HUDEP-2 (cell line): ENCODE results near the gene BICD1.
"Not testable (repeated sequence)": the region's sequence is repeated elsewhere in the genome, so short reads cannot be mapped to it uniquely, and the experiment has no call there.

Experiments
- DNase-seq, 76 experiments: peaks; one replicate each; lab custom pipeline; 2025; ENCODE audit not compliant: unreplicated experiment in 76 of 76; lab: John Stamatoyannopoulos, UW

The BICD1 gene

DNA sequence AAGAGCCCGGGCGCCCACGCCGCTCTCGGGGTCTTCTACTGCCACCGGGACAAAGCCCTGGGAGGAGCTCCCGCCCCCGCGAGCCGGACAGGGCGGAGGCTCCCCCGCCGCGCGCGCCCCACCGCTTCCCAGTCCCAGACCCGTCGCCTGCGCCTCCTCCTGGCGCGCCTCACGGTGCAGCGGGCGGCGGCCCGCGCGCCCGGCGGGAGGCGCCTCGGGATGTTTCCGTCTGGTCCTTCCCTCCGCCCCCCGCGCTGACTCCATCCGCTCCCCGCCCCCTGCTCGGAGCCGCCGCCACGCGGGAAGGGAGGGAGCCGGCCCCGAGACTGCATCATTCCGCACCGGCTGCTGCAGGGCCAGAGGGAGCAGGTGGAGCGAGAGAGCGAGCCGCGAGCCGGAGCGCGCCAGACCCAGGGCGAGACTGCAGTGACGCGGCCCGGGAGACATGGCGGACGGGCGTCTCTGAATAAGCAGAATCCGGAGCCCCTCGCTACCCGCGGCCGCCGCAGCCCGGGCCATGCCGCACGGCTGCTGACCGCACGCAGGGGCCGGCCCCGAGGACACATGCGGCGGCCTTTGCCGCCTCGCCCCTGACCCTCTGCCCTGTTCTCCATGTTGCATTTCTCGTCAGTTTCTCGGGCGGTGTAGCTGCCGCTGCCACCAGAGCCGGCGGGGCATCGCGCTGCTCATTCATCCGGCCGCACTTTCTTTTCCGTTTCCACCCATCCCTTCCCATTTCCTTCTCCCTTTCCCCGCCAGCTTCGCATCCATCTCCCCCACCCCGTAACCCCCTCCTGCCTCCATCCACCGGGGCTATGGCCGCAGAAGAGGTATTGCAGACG, at the start of gene BICD1:
TSS of gene BICD1 (plus strand) at position 331 of the 842 bp plus-strand sequence. CDS start at position 816, 485 bp downstream.
- peak in 68 of 76 experiments; percentile 9 to 76 (median 56) for DNase-seq

GRCh38 chr12:32061033-32061432, 45.6 kb upstream of the BICD1 start:
- no peak for DNase-seq

- no peak for DNase-seq
Measured at GRCh38 chr12:32062881-32063280, 43.8 kb upstream of the BICD1 start.

- no peak for DNase-seq
Measured at GRCh38 chr12:32063796-32064195, 42.9 kb upstream of the BICD1 start.

DNA sequence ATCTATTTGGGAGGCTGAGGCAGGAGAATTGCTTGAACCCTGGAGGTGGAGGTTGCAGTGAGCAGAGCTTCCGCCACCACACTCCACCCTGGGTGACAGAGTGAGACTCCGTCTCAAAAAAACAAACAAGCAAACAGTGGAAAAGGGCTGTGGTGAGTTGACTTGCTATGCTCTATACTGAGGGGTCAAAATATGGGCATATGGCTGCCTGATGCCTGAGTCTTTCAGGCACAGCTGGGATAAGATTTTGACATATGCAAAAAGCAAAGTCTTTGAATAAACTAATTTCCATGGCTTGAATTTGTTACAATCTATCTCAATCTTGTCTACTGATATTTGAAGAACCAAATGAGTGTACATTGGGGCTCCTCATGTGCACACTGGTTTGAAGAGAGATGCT, 40.4 kb upstream of the BICD1 start:
- no peak for DNase-seq

DNA sequence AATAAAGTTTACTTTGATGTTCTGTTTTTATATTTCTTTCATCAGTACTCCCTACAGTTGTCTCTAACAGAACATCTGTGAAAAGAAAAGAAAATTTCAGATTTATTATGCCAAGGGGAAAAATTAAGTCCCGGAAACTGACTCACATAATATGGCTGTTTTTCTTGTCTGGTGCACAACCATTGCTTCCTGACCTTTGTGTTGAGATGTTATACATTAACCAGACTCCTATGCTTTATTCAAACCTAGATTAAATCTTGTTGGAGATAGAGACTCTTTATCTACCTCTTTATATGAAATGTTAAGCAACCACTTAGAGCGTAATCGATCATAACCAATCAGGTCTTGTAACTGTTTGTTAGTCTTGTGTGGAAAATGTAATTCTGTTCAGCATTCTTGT, 37.6 kb upstream of the BICD1 start:
- DNase-seq, result no peak

- no peak for DNase-seq
Measured at GRCh38 chr12:32069731-32070130, 36.9 kb upstream of the BICD1 start.

GRCh38 chr12:32070370-32070769, 36.3 kb upstream of the BICD1 start:
- no peak for DNase-seq

DNA sequence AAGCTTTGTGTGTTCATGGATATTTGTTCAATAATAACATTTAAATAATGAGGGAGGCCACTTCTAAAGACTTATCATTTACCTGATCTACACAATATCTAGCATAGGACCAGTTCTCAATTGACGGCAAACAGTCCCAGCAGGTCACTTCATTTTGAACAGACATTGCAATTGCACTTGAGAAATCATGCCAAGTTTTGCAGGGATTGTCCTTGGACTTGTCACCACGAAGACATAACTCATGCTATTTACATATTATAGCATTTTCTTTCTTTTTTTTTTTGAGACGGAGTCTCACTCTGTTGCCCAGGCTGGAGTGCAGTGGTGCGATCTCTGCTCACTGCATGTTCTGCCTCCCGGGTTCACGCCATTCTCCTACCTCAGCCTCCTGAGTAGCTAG, 34.5 kb upstream of the BICD1 start:
- no peak for DNase-seq

DNA sequence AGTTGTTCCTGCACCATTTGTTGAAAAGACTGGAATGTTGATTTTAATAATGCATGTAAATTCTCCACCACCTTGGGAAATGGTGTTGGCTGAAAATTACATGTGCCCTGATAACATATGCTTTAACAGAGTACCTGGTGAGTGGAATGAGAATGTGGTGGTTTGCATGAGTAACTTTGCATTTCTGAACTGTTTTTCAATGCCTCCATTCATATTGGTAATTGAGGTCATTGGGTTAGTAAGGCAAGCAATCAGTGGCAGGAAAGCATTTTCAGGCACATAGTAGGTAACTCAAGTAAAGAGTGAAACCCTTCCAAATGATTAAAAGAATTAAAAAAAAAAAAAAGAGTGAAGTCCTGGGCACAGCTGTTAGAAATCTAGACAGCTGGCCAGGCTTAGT, 32.2 kb upstream of the BICD1 start:
- no peak for DNase-seq

DNA sequence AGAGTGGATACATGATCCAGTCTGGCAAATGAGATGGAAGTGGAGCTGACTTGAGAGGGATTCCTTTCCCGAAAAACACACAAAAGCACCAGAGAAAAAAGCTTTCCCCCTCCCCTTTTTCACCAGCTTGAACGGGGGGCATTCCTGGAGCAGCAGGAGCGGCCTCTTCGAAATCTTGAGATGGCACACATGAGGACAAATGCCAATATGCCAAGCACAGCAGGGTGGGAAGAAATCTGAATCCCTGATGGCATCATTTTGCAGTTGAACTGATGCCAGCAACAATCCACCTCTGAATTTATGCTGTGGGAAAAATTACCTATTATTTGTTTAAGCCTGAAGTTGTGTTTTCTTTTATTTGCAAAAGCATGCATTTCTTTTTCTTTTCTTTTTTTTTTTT, 29.7 kb upstream of the BICD1 start:
- DNase-seq, result no peak

GRCh38 chr12:32080435-32080834, 26.2 kb upstream of the BICD1 start:
- DNase-seq, result no peak

DNA sequence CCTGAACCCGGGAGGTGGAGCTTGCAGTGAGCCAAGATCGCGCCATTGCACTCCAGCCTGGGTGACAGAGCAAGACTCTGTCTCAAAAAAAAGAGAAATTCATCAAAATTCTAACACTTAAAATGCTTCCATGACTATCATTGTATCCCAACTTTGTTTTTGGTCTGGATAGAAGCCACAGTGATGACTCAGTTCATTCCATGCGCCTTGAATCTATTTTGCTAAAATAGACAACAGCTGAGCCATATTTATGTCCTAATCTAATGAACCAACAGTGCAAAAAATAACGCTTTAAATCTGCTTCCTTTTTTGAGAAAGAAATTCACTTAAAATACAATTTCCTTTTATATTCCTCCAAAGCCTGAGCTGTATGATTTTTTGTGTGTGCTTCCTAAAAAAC, 23.2 kb upstream of the BICD1 start:
- DNase-seq, result no peak

- DNase-seq, result no peak
Measured at GRCh38 chr12:32084017-32084688, 22.5 kb upstream of the BICD1 start.

GRCh38 chr12:32084753-32085152, 21.9 kb upstream of the BICD1 start:
- no peak for DNase-seq

DNA sequence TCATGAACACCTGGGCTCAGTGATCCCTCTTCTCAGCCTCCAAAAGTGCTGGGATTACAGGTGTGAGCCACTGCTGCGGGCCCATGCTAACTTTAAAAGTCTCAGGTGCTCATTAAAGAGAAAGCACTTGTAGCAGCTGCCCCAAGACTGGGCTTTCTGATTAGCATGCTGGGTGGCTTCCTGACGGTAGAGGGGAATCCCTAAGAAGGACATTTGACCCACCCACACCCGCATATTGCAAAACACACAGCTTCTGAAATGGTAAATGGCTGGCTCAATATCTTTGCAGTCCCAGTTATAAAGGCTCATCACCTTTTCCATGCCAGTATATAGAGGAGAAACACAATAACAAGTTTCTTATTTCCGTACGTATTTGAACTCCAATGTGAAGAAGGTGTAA, 19.3 kb upstream of the BICD1 start:
- DNase-seq, result no peak

GRCh38 chr12:32089156-32089555, 17.5 kb upstream of the BICD1 start:
- DNase-seq, result no peak

DNA sequence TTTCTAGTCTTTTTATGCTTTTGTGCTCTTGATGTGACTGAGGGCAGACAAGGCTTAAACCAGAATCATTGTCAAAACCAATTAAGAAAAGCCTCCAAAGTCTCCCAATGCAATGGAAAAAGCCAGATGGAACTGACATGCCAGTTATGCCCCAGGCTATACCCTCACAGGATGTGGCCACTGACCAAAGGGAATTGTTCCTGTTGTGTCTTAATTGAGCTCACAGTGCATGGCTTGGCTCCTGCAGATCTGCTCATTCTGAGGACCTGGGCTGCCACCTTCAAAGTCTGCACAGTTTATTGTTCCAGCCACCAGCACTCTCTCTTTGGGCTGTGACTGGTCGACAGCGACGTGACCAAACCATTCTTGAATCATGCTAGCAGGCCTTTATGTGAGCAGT, 17.1 kb upstream of the BICD1 start:
- no peak for DNase-seq

GRCh38 chr12:32091696-32092095, 15.0 kb upstream of the BICD1 start:
- DNase-seq, result no peak

- DNase-seq, result no peak
Measured at GRCh38 chr12:32098112-32098511, 8.5 kb upstream of the BICD1 start.

DNA sequence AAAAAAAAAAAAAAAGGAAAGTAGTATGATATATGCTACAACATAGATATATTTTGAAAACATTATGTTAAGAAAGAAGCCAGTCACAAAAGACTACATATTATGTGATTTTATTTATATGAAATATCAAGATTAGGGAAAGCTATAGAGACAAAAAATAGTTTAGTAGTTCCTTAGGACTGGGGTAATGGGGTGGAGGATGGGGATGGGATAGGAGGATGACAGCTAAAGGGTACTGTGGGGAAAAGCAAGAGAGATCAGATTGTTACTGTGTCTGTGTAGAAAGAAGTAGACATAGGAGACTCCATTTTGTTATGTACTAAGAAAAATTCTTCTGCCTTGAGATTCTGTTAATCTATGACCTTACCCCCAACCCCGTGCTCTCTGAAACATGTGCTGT, 7.4 kb upstream of the BICD1 start:
- not testable (repeated sequence) for DNase-seq

DNA sequence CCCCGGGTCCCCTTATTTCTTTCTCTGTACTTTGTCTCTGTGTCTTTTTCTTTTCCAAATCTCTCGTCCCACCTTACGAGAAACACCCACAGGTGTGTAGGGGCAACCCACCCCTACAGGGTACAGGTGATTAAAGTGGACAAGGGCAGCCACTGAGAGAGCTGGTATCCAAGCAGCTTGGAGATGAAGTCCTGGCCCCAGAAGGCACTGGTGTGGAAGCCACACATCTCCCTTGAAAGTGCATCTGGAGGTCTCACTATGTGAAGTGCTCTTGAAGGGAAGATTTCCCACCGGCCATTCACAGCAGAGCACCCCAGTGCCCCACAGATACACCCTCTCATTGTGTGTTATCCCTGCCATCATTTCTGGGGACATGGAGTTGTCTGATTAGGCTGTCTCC, 6.3 kb upstream of the BICD1 start:
- DNase-seq, result no peak
